Inferior parietal cortex (tissue), 1 donor: ENCODE data around the gene GRID2.

Experiments used
- DNase-seq: peaks from one replicate; pipeline ENCODE4 v3.0.0-alpha.2; 2016; ENCODE audit errors: extremely low spot score

Gene GRID2

GRCh38 chr4:93802045-93802444, 1498.3 kb downstream of the GRID2 start:
- DNase-seq, result no peak

DNA sequence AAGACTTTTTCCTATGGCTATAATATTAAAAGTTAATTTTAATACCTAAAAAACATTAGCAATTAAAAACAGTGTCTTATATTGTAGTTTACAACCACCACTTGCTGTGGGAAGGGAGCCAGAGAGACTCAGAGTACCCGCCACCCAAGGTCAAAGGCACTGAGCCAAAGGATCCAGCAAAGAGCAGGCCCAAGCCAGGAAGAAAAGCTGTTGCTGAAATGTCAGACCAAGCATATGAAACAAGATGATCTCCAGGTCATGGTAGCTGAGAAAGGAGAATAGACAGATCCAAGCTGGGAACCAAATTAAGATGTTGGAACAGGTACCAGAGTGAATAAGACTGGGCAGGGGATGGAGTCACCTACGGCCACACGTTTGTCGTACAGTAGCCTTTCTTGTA, 1506.0 kb downstream of the GRID2 start:
- no peak for DNase-seq

- no peak for DNase-seq
Measured at GRCh38 chr4:93810340-93810992, 1506.7 kb downstream of the GRID2 start.

- DNase-seq, result no peak
Measured at GRCh38 chr4:93813092-93813491, 1509.3 kb downstream of the GRID2 start.

DNA sequence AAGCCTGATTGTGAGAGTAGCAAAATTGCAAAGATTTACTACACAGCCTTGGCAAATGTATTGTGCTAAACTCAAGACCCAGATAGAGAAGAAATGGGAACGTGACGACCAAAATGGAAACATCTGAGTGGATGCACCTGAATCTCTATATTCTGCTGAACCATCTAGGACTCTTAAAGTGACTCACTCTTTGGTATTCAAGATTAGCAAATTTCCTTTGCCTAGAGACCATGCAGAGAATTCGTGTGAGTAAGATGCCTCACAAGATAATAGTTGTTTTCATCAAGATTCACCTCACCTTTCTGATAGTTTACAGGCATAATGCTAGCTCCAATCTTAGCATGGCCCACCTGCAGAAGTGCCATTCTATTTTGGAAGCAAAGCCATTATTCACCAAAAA, 1510.4 kb downstream of the GRID2 start:
- no peak for DNase-seq

DNA sequence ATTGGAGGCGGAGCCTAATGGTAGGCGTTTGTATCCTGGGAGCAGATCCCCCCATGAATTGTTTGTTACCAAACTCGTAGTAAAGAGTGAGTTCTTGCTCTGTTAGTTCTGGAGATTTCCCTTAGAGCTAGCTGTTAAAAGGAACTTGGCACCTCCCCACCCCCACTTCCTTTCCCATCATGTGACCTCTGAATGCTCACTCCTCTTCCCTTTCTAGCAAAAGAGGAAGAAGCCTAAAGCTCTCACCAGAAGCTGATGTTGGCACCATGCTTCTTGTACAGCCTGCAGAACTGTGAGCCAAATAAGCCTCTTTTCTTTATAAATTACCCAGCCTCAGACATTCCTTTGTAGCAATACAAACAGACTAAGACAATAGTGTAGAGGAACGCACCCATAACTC, 1511.0 kb downstream of the GRID2 start:
- no peak for DNase-seq
